HG02870 (cell line): Measurements from ENCODE around the gene KRT39.
"Not testable (repeated sequence)": the region's sequence is repeated elsewhere in the genome, so short reads cannot be mapped to it uniquely, and the experiment has no call there.

ENCODE experiments used
- ATAC-seq: cut with Tn5 transposase; IDR thresholded peaks from one replicate; pipeline ENCODE4 v1.9.1; 2021; ENCODE audit warnings: mild to moderate bottlenecking, moderate library complexity; ENCODE audit not compliant: unreplicated experiment

KRT39 gene

DNA sequence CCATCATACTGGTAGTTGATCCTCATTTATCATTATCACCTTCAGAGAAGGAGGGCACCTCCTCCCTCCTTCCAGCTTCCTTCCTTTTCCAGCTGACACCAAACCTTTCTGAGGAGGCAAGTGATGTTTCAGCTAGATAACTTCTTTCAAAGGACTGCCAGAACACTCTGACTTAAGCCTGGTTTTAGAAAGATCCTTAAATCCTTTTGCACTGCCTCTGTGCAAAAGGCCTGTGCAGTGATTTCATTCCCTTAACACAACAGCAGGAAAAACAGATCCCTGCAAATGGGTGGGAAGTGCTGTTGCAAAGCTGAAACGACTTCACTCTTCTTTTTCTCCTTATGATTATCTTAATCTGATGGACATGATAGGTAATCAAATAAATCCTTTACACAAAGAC, 22.2 kb downstream of the KRT39 start:
- ATAC-seq: no peak

DNA sequence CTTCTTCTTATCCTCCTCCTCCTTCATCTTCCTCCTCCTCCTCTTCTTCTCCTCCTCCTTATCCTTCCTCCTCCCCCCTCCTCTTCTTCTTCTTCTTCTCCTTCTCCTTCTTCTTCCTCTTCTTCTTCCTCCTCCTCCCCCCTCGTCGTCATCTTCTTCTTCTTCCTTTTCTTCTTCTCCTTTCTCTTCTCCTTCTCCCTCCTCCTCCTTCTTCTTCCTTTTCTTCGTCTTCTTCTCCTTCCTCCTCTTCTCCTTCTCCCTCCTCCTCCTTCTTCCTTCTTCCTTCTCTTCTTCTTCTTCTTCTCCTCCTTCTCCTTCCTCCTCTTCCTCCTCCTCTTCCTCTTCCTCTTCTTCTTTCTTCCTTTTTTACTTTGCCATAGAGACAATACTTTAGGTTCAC, 24.2 kb downstream of the KRT39 start:
- ATAC-seq: no peak

DNA sequence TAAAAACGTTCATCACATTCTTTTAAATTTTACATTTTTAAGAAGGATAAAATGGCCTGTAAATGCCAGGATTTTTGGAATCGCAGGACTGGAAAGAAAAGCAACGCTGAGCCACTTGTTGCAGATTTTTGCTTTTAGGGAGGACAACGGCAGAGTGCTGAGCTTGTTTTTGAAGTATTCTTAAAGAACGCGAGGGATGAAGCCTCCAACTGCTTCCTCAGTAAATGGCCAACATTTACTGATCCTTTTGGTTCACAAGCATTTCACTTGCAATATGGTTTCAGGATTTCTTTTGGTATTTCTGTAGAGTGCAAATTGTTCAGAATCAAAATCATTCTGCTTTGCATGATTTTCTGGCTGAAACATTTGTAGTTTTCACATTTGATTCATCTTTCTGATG, 26.5 kb downstream of the KRT39 start:
- no peak for ATAC-seq

DNA sequence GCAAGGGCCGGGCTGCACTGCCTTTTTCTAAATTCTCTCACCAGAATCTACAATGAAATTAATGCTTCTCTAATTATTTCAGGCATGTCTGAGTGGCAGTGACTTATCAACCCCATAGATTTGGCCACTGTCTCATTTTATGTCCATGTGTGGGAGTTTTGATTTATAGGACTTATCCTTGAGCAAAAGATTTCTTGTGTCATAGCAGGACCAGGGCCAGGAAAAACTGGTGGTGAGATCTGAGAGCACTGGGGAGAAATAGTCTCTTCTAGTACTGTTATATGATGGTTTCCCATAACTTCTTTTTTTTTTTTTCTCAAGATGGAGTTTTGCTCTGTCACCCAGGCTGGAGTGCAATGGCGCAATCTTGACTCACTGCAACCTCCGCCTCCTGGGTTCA, 27.8 kb downstream of the KRT39 start:
- ATAC-seq: no peak

DNA sequence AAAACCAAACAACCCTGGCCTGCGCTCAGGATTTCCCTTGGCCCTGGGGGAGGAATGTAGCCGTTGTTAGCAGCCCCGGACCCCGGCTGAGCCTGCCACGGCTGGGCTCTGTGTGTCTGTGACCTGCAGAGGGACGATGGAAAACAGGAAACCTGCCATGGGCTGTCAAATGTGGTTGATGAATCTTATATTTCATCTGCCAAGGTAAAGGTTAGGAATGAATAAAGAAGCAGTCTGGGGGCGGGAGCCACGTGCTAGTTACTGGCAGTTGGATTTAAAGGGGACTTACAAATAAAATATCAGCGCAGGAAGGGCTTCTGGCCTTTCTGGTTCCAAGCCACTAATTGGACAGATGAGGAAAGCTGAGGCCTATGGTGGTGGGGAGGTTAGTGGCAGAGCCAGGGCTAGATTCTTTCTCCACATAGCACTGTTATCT, 29.3 kb downstream of the KRT39 start, which contains the start of gene KRT23:
TSS of gene KRT23 (minus strand) at position 263 of the 436 bp plus-strand sequence. CDS start 1,043 bp downstream, outside the sequence.
- ATAC-seq: no peak

DNA sequence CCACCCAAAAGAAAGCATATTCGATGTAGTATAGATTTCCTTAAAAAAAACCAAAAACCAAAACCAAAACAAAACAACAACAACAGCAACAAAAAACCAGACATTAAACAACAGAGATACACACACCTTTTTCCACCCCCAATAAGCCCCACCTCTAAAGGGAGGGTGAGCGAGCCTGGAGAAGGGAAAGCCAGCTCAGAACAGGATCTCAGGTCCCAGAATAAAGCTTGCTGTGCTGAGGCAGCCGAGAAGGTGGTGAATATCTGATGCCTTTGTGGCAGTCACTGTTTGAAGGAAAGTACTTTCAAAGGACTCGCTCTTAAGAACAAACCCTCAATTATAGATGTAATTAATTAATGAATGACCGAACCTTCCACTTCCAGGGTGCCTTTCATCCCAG, 29.8 kb downstream of the KRT39 start:
- ATAC-seq: no peak

DNA sequence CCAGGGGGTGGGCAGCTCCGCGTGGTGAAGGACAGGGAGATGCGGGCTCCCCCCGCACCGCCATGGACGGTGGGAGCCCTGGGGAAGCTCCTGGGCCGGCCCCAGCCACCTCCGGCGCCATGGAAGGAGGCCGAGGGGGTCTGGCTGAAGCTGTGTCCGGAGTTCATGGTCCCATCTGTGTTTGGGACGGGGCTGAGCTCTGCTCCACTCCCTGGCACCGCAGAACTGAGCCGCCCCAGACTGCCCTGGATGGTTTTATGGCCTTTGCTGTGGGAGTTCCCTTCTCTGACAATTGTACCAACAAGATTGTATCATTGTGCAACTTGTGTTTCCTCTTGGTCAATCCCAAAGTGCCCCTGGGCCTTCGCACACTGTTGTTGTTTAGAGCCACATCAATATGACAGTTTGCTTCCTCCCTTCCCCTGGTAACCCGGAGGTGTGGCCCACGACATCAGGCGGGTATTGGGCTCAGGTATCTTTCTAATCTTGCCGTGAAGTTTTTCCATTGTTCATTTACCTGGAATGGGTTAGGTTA, 30.2 kb downstream of the KRT39 start:
- no peak for ATAC-seq

DNA sequence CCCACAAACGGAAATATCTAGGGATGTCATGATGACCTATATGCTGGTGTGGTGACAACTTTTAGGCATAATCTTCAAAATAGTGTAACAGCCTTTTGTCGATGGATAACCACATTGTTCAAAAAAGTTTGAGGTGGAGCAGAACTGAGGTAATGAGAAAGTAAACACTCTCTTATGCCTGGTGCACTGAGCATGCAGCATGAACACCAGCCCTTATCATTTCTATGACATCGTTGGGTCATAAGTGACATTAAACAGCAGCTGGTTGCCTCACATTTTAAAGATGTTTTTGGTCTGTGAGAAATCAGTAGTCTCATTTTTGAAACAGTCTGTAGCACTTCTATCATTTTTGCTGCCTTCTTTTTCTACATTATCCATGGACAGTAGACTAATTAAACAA, 31.1 kb downstream of the KRT39 start:
- no peak for ATAC-seq

DNA sequence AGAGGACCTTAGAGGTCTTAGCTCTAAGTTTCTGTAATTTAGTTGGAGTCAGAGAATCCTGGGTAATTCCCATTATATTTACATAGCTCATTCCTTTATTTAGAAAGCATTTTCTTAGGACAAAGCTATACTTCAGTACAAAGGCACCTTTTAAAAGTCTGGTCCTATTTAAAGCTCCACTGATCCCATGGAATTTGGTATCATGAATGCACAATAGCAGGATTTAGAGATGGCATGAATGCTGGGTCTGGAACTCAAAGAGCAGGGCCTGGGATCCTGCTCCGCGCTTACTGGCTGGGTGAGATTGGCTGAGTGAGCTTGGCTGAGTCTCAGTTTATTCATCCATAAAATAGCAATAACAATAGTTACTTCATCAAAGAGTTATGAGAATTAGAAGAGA, 34.1 kb downstream of the KRT39 start:
- ATAC-seq: no peak

DNA sequence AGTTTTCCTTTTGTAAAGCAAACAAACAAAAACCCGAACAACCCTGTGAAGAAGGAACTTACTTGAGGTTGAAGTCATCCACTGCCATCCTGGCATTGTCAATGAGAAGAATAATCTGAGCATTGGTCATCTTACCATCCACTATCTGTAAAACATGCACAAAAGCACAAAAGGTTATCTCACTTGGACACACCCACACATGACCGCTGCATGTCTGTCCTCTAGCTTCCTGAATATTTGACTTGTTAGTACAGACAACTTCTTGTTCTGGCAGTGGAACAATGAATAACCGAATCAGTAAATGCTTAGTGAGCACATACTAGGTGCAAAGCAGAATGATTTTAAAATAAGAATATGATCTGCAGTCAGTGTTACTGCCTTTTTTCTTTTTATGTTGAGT, 35.4 kb downstream of the KRT39 start:
- ATAC-seq: no peak

DNA sequence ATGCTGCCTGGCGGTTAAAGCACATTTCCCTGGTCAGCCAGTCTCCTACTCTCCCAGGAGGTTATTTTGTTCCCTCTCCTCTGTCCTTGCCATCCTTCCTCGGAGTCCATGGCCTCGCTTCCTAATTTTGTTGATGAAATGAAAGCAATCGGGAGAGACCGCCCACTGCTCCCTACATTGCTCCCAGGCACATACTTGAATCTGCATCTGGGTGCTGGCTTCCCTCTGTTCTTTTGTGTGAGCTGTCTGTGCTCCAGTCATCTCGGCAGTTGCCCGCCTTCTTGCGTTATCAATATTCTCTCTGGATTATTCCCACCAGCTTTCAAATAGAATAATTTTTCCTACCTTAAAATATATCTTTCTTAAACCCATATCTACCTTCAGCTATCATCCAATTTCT, 40.4 kb downstream of the KRT39 start:
- no peak for ATAC-seq

DNA sequence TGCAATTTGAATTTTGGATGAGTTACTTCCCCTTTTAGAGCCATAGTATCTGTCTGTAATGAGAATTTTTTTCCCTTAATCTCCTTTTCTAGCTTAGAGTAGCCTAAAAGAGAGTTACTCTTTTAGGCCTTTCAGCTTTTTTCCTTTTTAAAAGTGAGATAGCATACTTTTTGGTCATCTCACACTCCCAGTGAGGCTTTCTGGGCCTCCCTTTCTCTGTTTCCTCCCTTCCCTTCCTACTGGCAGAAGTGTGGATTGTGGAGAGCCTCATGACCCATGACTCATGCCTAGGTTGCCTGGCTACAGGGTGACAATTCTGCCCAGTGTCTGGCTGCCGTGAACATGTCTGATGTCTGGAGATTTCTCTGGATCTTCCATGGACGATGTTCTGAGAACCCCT, 44.5 kb downstream of the KRT39 start:
- no peak for ATAC-seq

DNA sequence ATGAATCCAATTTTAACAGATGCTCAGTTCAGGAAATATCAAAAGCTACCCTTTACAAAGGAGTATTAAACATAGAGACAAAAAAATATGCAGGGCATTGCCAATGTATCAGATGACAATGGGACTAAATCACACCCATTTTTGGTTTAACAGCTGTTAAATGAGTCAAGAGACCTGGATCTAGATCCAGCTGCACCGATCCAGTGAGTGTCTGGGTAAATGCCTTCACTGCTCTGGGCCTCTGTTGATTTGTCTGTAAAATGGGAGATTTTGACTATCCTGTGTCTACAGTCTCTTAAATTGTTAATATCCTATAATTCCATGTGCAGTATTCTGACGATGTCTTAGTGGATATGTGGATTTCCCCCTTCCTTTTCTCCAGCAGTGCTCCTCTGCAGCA, 45.7 kb downstream of the KRT39 start:
- no peak for ATAC-seq

DNA sequence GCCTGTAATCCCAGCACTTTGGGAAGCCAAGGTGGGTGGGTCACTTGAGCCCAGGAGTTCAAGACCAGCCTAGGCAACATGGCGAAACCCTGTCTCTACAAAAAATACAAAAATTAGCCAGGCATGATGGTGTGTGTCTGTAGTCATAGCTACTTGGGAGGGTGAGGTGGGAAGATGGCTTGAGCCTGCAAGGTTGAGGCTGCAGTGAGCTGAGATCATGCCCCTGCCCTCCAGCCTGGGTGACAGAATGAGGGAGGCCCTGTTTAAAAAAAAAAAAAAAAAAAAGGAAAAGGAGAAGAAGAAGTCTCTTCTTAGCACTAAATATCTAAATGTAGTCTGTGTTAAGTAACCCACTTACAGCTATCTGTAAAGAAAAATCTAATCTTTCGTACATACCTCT, 49.6 kb downstream of the KRT39 start:
- ATAC-seq: not testable (repeated sequence)

DNA sequence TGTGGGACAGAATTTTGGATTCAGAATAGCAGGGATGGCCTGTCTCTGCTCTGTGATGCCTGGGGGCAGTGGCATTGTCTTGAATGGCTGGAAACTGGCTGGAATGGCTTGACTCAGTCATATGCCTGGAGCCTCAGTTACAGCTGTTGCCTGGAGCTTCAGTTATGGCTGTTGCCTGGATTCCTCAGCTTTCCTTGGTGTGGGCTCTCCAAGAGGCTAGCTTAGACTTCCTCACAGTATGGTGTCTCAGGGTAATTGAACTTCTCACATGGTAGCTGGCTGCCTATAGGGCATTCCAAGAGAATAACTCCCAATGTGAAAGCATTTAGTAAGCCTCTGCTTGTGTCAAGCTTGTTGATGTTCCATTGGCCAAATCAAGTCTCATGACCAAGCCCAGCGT, 50.4 kb downstream of the KRT39 start:
- no peak for ATAC-seq

DNA sequence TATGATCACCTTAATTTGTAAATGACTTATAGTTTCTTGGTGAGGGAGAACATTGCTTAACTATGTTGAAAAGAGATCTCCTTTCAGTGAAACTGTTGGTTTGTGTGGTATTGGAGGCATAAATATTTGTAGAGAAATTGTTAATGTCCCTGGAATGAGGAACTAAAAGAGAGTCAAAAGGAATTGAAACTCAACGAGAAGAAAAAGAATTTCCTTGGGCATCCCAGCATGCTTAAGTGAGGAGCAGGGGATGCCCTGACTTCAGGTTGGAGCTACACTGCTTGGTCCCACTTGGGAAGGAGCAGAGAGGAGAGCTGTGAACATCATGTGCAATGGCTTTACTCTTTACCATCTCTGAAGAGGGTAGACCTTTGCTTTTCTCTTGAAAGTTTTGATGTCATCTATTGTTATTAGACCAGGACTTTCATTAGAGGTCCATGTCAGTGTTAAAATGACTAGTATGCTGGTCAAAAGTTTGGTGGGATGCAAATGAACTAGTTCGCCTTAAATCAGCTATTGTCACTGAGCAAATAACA, 51.0 kb downstream of the KRT39 start:
- peak; percentile 66 for ATAC-seq

DNA sequence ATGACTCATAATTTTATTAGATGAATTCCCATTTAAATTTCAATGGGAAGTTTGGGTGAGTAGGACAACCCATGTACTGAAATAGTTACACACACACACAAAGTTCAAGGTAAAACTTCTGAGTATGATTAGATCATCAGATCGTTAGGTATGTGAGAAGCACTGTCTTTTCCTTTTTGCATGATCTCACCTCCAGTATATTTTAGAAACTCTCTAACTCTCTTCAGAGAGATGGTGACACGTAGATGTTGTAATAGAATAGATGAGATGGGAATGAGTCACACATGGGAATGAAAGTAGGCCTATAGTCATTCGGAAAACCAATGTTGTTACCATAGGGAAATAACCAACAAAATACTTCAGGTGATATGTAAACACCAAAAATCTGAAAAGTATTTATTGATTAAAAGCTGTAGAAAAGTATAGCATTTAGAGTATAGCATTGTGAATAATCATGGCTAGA, 51.5 kb downstream of the KRT39 start:
- ATAC-seq: peak; percentile 63

DNA sequence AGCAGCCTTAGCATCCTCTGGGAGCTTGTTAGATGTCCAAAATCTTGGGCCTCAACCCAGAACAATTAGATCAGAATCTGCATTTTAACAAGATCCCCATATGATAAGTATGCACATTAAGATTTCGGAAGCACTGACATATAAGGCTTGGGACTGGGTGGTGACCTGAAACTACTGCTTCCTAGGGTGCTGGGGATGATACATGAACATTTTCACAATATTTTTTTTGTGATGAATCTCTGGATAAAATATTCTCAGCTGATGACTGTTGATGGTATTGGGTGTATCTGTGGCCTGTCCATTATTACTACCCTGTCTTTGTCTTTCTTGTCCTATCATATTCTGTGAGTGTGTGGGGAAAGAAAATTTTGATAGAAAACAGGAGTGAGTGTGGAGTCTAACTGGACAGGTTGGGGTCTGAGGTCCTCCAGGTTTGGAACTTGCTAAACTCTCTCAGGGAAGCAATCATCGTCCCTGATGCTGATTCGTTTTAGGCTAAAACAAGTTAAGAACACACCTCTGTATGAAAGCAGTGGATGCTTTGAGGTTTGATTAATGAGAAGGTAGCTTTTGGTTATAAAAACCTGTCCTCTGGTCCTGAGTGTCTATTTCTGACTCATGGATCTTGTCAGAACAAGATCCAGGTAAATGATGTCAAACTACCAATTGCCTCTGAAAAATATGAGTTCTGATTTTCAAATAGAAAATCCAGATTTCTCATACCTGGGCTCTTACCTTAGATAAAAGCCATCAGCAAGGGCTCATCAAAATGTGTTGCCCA, 52.5 kb downstream of the KRT39 start:
- ATAC-seq: no peak

DNA sequence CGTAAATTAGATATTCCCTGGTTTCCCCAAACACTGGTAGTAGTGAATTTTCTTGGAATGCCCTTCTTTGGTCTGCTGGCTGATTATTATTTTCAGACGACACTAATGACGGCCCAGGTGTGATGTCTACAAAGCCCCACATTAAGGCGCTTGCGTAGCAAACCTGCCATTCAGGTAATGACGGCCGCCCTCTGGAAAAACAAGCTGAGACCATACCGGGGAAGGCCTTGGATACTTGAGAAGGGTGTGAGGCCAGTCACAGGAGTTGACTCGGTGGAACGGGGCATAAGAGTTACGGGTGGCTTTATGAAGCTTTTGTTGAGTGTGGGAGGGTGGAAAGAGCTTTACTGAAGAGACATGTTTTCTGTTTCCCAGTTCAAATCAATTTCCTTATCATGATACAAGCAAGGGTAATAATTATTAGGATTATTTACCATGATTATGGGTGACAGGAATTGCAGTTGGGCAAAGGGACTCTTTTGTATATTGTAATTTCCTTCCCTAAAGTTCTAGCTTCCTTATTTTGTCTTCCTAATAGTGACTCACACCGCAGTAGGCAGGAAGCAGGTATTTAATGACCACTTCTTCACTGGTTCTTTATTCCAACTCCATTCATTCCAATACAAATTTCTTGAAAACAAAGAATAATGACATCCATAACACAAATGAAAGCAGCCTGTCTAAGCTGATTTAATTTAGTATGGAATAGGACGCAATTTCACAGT, 54.1 kb downstream of the KRT39 start:
- no peak for ATAC-seq

DNA sequence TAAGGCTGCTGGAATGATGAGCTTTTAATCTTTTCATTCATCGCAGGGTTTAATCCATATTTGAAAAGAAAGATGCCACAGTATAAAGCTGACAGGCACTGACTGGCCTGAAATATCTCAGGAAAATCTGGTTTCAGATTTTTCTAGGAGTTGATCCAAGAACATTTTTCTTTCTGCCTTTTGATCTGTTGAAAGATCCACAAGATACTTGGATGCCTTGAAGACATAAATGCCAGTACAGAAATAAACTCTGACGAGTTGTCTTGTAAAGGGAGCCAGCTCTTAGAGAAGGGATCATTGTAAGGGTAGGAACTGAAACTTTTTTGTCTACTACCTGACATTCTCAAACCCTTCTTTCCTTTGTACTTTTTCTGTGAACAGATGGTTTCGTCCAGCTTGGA, 56.3 kb downstream of the KRT39 start:
- ATAC-seq: no peak

DNA sequence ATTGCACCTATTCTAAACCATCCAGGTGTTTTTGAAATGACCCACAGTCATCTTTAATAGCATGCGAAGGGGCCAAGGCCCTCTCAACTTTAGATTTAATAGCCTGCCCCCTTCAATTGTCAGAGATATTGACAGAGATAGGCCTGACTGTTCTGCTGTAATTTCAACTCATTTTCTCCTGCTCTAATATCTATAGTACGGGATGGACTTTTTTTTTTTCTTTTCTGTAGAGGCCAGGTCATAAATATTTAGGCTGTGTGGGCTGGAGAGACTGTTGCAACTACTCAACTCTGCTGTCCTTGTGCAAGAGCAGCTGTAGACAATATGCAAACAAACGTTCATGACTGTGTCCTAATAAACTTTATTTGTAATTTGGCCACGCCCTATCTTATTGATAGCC, 57.0 kb downstream of the KRT39 start:
- ATAC-seq: no peak

DNA sequence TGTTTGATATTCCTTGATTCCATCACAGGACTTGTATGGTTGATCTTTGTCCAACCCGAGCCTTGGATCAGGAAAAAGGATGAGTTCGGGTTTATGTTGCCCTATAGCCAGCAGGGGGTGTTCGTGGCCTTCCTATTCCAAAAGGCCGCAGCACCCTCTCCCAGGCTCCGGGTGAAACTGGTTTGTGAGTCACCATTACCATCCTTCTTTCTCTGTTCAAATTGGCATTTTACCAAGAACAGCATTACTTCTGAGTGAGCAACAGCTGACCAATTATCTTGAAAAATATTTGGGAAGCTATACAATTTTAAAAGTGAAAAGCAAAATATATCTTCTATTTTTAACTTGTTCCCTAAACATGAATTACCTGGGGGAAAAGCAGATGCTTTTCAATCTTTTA, 57.4 kb downstream of the KRT39 start:
- peak; percentile 47 for ATAC-seq
